ENCODE data around the gene FBXO10.

GRCh38 chr9:37625758-37626147 is 49.6 kb upstream of the FBXO10 start:
- TF ChIP-seq, protein P1, sequence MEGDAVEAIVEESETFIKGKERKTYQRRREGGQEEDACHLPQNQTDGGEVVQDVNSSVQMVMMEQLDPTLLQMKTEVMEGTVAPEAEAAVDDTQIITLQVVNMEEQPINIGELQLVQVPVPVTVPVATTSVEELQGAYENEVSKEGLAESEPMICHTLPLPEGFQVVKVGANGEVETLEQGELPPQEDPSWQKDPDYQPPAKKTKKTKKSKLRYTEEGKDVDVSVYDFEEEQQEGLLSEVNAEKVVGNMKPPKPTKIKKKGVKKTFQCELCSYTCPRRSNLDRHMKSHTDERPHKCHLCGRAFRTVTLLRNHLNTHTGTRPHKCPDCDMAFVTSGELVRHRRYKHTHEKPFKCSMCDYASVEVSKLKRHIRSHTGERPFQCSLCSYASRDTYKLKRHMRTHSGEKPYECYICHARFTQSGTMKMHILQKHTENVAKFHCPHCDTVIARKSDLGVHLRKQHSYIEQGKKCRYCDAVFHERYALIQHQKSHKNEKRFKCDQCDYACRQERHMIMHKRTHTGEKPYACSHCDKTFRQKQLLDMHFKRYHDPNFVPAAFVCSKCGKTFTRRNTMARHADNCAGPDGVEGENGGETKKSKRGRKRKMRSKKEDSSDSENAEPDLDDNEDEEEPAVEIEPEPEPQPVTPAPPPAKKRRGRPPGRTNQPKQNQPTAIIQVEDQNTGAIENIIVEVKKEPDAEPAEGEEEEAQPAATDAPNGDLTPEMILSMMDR (conservative IDR thresholded peaks at IDR 0.05; ENCODE audit: low read depth in 2 of 2): no peak
- TF ChIP-seq POLR2AphosphoS5 (IDR thresholded peaks at IDR 0.05; ENCODE audit: low read depth) (no peak), EZH2 (IDR thresholded peaks at IDR 0.05; ENCODE audit: low read depth, unreplicated experiment) (no peak)

Data from GM23338 (cell line).